Stimulated activated CD4-positive, alpha-beta T cell treated with anti-CD3 and anti-CD28 coated beads, Interleukin-15, amount 100 ng/mL, for 48 hours (primary cell): ENCODE data around the gene RNF215.
A peak's percentile ranks its signal among the peaks of the same experiment; 100 is the strongest.

Experiments
- DNase-seq, 2 donors: peaks; one replicate each; pipeline ENCODE4 v3.0.0-alpha.2; 2020; ENCODE audit warnings: low read depth in 2 of 2

The RNF215 gene

DNA sequence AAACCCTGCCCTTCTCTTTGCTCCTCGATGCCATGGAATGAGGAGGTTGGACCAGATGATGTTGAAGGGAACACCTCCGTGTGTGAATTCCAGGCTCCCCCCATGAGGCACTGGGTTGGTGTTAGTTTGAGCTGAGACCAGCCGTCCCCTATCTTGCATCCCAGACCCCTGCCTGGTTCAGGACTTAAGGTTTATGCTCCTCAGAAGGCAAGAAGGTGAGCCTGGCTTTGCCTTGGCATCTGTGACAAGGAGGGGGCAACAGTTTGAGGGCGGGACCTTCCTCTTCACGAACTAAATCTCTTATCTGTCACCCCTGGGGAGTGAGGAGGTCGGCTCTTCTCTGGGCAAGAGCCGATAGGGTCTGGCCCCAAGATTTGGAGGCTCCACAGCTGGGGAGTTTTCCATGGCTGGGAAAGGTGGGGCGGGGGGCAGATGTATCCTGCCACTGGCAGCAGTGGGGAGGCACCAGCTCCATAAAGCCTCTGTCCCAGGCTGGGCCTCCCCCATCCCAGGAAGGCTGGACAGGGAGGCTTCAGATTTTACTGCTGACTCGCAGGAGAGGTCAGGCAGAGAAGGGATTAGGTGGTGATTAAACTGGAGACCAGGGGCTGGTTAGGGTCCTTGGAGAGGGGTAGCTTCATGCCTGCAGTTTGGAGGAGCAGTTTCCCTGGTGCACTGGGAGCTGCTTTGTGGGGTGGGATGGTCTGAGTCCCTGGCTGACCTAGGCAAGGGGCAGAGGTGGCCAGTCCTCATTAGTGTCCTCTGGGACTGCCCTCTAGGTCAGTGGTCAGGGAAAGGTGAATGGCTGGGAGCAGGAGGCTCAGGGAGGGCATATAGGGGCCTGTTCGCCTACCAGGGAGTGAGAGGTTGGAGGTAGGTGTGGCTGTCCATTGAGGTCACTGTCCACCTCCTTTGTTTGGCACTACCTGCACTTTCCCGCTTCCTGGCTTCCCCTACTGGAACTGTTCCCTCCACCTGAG lies 10.7 kb upstream of the RNF215 start:
- no peak for DNase-seq

DNA sequence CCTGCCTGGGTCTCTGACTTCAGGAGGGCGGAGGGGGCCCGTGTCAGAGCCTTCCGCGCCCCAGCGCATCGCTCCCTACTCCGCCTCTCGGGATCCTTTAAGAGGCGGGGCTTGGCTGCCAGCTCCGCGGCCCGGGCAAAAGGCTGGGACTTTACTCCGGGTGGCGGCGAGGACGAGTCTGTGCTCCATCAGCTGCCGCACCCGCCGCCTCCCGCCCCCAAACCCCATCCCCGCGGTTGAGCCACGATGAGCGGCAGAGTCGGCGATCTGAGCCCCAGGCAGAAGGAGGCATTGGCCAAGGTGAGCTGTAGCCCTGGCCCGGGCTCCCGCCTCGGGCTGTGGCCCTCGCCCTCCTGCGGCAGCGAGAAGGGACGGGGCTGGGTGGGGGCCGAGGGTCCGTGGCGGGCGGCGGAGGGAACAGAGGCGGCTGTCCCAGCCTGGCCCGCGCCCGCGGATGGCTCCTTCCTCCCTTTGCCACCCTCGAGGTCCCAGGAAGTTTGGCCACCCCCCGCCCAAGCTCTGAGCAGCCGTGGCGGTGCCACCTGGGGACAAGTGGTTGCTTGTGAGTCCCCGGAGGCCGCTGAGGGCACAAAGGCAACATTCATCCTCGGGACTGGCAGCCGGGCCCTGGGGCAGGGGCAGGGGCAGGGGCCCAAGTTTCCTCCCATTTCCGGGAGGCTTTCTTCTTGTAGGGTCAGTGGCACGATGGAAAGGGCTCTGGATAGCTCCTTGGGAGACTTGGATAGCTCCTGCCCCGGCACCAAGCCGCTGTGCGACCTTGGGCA lies 9.9 kb upstream of the RNF215 start, which contains the start of gene SEC14L2:
SEC14L2 (plus strand) TSS at position 148 of the 785 bp plus-strand sequence; CDS start at position 247, 99 bp downstream.
- DNase-seq, result peak in 1 of 2 donors; percentile 55

DNA sequence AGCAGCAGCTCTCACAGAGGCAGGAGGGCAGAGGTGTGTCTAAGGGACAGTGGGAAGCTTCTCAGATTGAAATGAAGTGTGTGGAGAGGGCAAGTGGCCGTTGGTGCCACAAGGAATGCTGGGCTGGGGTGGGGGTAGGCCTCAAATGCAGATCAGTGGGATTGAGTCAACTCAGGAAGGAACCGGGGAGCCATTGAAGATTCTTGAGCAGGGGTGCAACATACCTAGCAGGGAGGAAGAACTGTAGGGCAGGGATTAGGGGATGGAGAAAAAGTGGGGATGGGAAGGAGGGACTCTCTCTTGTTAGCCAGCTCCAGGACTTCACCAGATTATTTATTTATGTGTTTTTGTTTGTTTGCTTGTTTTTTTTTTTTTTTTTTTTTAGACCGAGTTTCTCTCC lies 6.7 kb upstream of the RNF215 start:
- no peak for DNase-seq

DNA sequence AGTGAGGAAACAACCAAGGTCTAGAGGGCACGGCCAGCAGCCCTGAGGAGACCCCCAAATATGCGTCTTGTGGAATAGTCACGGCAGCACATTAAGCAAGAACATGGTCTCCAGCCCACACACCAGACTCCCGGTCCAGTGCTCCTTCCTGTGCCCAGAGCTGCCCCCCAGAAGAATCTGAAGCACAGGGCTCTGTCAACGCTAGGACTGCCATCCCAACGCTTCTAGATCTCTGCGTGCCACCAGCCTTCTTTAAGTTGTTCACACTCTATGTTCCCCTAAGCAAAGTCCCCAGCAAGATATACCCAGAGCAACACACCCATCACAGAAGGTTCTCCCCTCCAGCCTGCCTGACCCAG lies 6.1 kb upstream of the RNF215 start:
- no peak for DNase-seq

DNA sequence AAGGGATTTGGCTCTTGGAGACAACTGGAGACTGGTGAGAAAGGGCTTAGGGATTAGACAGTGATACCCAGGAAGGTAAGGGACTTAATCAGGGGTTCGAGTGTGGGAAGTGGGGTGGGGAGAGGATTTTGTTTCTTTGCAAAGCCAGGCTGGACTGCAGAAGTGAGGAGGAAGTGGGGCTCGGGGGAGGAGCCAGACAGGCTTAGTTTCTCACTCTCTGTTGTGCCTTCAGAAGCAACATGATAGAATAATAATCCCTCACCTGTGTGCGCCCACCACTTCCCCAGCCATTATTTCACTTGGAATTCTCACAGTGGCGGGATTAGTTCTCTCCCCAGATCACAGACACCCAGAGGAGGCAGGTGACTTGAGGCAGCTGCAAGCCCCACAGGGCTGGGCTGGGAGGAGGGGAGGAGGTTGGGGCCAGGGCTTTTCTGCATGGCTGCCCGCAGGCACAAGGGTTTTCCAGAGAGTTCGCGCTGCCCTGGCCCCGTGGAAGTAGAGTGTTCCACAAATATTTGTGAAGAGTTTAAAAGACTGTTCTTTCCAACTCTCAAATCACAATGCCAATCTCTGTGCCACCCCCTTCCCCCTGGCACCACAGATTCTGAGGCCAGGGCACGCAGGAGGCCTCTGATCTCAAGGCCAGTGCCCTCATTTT lies 5.6 kb upstream of the RNF215 start:
- no peak for DNase-seq

DNA sequence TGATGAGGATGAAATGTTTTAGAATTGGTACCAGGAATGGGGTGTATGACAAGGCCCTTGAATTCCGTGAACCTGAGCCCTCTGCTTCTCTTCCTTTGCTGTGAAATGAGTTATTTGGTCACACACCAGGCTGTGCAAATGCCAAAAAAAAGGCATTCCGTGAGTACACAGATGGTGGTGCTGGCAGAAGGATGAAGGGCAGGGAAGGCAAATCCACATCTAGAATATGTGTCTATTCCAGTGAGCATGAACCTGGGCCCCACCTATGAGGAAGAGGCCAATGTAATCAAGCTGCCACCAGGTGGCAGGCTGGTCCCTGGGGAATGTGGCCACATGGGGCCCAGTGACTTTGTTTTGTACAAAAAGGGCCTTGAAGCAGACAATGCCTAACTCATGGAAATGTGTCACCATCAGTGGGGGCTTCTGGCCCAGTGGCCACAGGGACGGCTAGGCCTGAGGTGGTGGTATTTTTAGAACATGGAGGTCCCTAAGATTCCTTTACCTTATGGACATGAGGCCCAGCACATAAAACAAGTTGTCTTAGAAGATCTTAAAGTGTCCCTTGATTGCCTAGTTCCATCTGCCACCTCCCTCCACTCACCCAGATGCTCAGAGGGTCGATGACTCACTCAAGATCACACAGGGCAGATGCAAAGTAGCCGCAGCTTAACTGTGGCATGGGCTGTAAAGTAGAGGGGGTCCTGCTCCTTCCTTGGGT lies 3.9 kb upstream of the RNF215 start:
- peak; percentile 68 to 76 for DNase-seq

DNA sequence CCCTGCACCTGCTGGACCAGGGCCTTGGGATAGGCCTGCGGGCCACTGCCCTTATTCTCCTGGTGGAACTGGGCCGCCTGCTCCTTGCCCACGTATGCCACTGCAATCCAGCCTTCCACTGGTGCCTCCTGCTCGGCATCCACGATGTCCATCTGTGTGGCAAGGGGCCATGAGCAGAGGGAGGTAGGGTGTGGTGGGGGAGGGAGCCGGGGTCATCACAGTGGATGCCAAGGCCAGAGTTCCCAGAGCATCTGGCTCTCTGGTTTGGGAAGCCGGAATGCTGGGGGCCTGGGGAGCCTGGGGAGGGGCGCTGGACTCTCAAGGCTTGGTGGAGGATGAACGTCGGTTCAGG lies 627 bp downstream of the RNF215 start:
- no peak for DNase-seq

DNA sequence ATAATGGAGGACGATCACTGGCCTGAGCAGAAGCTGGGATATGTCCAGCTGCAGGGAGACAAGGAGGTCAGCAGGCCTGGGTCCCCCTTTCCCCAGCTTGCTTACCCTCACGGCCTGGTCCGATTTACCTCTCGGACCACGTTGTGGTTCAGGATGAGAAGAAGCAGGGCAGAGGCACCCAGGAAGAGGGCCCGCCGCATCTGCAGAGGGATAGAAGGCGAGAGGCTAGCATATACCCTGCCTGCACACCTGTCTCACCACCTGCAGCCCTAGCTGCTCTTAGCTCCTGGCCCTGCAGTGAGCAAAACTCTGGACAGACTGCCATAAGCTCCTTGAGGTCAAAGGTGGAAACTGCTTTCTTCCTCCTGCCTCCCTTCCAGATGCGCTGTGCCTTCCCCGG lies 1.3 kb downstream of the RNF215 start:
- no peak for DNase-seq

DNA sequence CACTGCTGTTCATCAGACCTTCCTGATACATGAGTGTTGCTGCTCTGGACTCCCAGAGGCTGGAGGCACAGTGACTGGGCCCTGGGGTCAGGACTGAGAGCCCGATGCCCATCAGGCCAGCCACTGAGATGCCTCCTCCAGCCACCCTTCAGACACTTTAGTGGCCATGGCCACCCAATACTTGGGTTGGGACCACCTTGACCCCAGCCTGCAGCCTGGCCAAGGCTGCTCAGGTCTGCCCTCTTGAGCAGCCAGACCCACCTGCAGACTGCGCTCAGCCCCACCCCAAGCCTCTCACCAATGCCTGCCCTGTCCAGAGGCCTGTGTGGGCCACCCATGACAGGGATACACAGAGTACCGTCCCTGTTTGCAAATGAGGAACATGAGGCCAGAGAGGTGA lies 4.2 kb downstream of the RNF215 start:
- DNase-seq, result no peak

DNA sequence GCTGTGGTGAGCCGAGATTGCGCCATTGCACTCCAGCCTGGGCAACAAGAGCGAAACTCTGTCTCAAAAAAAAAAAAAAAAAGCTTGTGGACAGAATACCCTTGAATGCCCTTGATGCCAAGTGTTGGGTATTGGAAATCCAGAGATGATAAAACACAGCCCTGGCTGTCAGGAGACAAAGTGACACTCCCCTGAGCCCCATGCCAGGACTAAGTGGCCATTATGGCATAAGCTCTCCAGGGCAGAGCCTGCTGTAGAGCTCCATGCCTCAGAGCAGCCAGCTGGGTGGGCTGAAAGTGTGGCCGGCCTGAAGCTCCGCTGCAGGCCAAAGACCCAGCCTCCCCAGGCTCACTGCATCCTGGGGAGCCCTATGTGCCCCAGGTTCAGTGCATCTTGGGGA lies 4.9 kb downstream of the RNF215 start:
- DNase-seq, result no peak

DNA sequence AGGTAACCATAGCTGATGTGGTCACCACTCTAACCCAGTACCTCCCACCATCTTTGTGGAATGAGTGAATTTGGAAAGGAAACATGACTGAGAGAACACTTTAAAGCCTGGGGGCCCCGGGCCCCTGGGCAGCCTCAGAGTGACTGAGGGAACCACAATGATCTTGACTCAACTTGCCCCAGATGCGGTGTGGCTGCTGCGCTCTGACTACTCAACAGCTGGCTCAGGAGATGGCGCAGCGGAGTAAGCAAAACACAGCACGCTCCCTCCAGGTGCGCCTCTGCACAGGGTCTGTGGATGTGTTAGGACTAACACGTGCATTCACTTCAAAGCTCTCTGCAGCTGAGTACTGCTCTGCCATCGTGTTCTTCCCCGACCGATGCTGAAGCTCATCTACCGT lies 5.9 kb downstream of the RNF215 start:
- no peak for DNase-seq

DNA sequence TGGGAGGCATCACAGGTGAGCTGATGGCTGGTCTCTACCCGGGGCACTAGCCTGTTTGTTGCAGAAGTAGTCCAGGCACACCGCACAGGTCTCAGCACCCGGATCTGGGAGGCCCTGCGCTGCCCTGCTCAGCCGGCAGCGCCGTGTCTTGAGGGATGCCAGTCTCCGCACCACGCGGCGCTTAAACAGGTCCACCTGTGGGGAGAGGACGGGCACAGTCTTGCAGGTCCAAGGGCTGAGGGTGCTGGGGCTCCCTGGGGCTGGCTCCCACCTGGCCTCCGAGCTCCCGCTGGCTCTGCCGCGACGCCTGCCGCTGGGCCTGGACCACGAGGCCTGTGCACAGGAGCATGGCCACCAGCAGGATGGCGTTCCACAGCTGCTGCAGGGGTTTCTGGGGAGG lies 7.2 kb downstream of the RNF215 start:
- DNase-seq, result no peak

DNA sequence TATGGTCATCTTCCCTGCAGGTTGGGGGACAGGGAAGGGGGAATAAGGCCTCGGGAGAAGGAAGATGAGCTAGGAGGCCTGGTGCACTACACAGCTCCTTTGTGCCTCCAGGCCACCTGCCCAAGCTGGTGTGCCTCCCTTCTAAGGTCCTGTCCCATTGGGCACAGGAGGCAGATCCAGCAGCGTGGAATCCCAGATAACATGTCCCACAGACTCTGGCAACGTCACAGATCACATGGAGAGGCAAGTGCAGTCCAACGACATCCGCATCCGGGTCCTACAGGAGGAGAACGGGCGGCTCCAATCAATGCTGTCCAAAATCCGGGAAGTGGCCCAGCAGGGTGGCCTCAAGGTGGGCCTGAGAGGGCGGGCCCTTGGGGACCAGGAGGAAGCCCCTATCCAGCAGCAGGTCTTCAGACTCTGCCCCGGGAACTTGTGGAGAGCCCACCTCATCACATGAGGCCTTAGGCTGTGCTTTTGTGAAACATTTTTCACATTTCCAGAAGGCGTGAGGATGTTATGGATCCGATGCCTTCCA lies 11.8 kb downstream of the RNF215 start:
- no peak for DNase-seq

DNA sequence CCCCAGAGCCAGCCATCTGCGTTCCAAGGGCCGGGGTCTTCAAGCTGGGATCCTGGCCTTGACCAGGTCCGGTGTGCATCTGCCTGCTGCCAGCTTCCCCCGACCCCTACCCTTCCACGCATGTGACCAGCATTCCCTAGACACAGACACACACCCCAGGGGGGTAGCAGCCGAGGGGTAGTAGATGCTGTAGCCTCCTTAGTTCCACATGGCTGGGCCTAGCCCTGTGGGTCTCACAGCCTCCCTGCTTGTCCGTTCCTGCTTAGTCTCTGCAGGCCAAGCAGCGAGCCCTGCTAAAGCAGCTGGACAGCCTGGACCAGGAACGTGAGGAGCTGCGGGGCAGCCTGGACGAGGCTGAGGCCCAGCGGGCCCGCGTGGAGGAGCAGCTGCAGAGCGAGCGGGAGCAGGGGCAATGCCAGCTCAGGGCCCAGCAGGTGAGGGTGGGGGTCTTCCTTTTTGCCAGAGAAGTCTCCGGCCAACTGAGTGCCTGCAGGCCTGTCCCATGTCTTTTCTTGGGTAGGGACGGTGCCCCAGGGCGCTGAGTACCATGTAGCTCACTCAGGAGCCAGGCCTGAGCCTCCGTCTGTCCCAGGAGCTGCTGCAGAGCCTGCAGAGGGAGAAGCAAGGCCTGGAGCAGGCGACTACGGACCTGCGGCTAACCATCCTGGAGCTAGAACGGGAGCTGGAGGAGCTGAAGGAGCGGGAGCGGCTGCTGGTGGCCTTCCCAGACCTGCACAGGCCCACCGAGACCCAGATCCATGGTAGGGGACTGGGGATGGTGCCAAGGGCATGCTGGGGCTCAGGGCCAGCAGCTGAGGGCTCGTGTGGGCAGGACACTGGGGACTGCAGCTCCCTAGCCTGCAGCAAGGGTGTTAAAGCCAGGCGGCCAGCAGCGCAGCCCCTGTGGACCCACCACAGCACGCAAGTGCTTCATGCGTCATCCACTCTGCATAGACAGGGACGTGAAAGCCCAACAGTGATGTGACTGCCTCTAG lies 13.6 kb downstream of the RNF215 start:
- DNase-seq, result no peak

DNA sequence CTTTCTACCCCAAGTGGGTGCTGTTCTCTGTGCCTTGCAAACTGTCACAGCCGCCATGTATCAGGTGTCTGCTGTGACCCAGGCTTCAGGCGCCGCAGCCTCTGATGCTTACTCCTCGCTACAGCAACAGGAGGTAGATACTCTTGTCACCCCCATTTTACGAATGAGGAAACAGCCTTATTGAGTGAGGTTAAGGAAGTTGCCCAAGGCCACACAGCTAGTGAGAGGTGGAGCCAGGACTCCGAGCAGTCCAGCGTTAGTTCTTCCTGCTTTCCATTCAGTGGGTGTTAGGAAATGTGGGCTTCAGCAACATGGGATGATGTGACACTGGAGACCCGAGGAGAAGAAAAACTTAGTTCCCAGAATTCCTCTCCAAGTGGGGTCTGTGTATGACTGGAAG lies 14.3 kb downstream of the RNF215 start:
- no peak for DNase-seq

DNA sequence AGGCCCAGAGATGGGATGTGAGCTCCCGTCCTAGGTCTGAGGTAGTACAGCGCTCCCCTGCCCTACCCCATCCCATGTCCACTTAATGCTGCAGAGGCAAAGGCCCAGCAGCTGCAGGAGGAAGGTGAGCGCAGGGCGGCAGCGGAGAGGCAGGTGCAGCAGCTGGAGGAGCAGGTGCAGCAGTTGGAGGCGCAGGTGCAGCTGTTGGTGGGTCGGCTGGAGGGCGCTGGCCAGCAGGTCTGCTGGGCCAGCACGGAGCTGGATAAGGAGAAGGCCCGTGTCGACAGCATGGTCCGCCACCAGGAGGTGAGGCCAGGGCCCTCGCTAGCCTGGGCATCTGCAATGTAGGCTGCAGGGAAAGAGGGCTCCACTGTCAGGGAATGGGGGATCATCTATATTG lies 15.2 kb downstream of the RNF215 start:
- DNase-seq, result no peak

DNA sequence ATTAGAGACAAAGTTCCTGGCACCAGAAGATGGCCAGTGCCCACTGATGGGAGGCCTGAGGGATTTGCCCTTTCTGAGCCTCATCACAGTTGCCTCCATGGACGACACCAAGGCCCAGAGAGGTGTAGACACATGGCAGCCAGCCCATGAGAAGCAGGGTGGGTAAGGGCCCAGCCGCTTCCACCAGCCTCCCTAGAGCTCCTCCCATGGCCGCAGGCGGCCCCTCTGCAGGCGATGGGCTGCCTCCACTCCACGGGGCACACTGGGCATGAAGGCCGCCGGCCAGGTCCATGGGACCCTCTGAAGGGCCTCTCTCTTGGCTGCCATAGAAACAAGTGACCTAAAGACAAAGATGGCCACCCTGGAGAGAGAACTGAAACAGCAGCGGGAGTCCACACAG lies 15.9 kb downstream of the RNF215 start:
- DNase-seq, result no peak

DNA sequence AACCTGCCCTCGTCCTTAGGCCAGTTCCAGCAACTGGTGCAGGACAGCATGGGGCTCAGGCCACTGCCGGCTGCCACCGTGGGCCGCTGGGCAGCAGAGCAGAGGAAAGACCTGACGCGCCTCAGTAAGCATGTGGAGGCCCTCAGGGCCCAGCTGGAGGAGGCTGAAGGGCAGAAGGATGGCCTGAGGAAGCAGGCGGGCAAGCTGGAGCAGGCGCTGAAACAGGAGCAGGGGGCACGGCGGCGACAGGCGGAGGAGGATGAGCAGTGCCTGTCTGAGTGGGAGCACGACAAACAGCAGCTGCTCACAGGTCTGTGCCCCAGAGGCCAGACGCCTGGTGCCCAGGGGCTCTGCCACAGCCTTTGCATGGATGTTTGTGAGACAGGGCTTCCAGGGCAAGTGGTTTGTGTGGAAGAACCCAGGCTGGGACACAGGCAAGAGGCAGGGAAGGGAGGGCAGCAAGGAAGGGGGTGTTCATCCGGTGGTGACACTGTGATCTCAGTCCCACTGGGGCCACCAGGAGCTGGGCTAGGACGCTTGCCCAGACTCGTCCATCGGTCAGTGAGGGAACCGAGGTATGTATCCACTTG lies 16.5 kb downstream of the RNF215 start:
- no peak for DNase-seq

DNA sequence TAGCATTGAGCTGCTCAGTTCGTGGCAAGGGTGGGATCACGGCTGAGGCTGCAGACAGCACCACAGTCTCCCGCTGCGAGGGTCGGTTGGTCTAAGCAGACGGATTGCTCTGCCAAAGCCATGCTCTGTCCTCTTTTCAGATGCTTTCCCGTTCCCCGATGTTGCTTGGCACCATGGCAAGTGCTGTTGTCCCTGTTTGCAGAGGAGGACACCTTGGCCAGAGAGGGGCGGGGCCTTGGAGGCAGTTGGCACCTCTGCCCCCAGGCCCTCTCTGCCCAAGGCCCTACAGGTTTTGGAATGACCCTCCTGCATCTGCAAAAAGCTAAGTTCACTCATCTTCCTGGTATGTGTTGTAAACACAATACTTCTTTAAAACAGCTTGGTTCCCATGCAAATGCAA lies 18.8 kb downstream of the RNF215 start:
- DNase-seq, result no peak

DNA sequence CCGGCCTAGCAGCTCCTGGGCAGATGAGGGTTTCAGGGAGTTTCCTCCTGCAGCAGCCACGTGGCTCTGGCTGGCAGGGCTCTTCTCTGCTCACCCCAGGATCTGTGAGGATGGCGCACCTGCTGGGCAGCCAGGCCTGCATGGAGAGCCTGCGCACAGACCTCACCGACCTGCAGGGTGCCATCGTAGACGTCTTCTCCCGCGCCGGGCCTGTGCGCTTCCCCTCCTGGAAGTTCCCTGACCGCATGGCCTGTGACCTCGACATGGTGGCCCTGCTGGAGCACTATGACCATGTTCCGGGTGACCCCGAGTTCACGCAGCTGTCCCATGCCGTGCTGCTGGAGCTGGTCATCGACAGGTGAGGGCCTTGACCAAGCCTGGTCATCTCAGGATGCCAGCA lies 21.3 kb downstream of the RNF215 start:
- no peak for DNase-seq
